GM18861 (cell line): Measurements from ENCODE around the gene ZNF98.

Experiments
- ATAC-seq: cut with Tn5 transposase; IDR thresholded peaks from one replicate; pipeline ENCODE4 v1.9.1; 2021; ENCODE audit not compliant: unreplicated experiment

ZNF98 gene

DNA sequence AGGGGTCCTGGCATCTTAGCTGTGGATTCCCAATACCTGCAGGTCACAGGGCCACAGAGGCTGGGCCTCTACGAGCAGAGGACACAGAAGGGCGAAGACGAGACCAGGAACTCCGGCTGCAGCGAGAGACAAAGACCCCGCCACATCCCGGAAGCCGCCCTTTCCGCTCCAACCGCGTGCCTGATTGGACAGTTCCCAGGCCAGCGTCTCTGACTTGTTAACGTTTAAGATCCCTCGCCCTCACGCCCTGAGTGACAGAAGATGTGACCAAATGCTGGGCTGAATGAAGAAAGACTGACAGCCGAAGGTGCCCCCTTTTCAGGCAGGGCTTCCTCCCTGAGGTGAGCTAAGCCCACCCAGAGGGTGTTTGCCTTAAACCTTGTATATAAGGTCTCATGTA, at the start of gene ZNF98:
Gene ZNF98 (minus strand): TSS at position 136 of the 400 bp plus-strand sequence. CDS start 122 bp downstream, at position 14.
- ATAC-seq: no peak

GRCh38 chr19:22446605-22447004, 24.5 kb upstream of the ZNF98 start:
- ATAC-seq: no peak

- ATAC-seq: no peak
These were observed 15.9 kb upstream of the ZNF98 start for GRCh38 chr19:22438011-22438410.

DNA sequence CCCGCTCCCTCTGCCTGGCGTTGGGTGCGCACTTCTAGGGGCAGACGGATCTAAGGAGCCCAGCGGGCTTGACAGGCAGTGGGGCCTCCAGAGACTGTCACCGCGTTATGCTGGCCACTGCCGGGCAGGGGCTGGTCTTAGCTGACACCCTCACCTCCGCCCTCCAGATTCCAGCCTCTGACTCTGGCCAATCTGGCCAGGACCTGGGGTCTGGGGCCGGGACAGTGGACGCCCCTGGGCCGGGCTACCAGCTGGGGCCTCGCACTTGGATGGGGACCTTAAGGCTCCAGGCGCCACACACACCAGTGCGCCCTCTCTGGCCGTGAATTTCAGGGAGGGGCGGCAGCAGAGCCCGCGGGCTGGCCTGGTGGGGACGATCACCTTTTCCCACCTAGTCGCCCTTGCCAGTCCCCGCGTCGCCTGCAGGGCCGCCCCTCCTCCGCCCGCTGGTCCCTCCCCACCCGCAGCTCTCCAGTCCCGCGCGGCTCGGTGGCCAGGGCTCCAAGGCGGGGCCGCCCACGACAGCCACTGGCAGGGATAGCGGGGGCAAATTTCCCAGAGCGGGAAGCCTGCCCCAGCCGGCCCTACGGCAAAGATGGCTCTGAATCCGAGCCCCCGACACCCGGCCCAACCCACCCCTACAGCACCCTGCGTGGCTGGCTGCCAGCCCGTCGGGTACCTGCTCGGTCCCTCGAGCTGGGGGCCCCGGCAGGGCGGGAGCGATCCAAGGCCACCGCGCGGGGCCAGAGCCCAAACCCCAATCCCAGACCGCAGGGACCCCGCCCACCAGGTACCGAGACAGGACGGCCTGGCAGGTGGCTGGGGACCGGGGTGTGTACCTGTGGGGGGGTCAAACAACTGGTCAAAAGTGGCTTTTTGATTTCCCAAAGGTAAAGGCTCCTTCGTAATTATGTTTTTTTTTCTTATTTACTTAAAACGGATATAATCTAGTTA, 6.1 kb upstream of the ZNF98 start:
- ATAC-seq: no peak

- ATAC-seq: no peak
These were observed 5.4 kb upstream of the ZNF98 start for GRCh38 chr19:22427547-22427946.

GRCh38 chr19:22426901-22427300, 4.8 kb upstream of the ZNF98 start:
- ATAC-seq: no peak

DNA sequence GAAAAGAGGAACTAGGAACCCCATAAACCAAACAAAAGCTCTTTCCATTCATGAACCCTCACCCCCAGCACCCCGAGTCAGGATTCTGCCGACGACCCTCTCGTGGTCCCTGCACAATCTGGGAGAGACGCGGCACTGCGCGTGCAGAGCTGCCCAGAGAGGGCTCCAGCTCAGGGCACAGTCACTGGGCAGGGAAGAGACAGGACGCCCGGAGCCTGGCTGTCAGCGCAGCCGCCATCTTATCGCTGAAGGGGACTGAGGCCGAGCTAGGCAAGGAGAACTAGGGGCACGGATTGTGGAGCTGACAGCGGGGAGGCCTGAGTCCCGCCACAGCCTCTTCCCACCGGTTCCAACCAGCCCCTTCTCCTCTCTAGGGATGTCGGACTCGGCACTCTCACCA, 349 bp downstream of the ZNF98 start:
- ATAC-seq: no peak

- no peak for ATAC-seq
These were observed 67.5 kb downstream of the ZNF98 start for GRCh38 chr19:22354665-22355064.
